NCI-H1417 treated with DMSO at 0.1 percent for 48 hours (cell line): ENCODE measurements around the gene ZBTB43.
"Not testable (repeated sequence)": the region's sequence is repeated elsewhere in the genome, so short reads cannot be mapped to it uniquely, and the experiment has no call there.

ENCODE experiments used
- DNase-seq: peaks from one replicate; lab custom pipeline; 2025; lab: John Stamatoyannopoulos, UW

ZBTB43 gene

GRCh38 chr9:126804696-126805553 lies at the start of gene ZBTB43:
Gene ZBTB43 (plus strand): TSS chr9:126805040. CDS start chr9:126832510, 27,470 bp downstream.
- DNase-seq, result peak; percentile 84

DNA sequence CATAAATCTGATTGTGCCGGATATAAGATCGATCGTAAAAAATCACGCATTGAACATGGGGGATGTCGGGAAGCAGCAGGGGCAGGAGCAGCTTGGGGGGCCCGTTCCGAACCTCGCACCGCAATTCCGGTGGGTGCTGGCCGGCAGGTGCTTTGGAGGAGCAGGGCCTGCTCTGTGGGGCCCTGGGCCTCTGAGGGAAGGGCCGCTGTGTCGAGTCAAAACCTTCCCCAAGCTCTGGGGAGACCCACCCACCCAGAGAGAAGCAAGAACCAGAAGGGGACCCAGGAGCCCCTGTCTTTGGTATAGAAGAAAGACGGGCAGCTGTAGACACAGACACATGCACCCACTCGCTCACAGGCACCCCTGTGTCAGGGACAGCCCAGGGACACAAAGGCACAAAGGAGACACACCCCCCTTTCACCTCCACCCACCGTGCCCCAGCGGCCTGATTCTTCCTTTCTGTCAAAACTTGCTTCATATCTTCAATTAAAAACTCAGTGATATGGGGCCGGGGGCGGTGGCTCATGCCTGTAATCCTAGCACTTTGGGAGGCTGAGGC lies 49.4 kb upstream of the ZBTB43 start:
- DNase-seq, result no peak

DNA sequence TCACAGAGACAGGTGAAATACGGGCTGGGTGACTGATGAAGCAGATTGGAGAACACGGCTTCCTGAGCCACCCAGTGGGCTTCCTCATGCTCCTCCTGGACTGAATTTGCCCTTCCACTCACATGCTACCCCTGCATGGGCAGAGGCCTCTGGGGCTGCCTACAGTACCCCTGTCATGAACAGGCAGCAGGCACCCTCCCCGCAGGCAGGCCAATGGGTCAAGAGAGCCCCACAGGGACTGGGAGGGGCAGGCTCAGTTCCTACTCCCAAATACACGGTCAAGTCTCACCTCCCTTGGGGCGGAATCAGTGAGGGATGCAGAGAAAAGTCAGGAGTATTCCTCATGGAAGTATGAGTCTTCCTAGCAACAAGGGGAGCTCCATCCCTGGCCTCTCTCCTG lies 48.6 kb upstream of the ZBTB43 start:
- no peak for DNase-seq

DNA sequence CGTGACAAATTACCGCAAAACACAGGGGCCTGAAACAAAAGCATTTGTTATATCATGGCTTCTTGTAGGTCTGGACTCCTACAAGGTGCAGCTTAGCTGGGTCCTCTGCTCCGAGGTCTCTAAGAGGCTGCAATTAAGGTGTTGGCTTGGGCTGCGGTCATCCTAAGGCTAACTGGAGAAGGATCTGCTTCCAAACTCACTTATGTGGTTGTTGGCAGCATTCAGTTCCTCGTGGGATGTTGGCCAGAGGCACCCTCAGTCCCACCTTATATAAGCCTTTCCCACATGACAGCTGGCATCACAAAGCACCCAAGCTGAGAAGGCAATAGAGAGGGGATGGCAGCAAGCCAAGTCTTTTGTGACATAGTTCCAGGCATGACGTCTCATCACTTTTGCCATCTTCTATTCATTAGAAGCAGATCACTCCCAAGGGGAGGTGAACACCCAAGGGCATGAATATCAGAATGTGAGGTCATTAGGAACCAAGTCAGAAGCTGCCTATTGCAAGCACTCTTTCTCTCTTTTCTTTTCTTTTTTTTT lies 47.9 kb upstream of the ZBTB43 start:
- peak; percentile 21 for DNase-seq

GRCh38 chr9:126758916-126759585 lies 45.8 kb upstream of the ZBTB43 start:
- DNase-seq, result no peak

DNA sequence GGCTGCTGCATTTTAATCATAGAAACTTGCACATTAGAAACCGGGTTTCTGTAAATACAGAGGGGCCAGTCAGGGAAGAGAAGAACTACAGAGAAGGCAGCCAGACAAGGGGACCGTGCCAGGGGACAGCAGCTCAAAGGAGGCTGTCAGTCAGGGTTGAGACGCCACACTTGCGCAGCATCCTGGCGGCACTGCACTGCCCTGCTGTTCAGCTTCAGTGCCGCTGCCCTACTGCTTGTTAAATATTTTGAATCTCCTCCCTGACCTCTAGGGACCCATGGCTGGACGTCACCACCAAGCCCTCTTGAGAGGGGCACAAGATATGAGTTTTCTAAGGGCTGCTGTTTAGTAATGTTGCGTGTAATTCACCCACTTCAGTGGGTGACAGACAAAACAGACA lies 43.6 kb upstream of the ZBTB43 start:
- DNase-seq, result no peak

DNA sequence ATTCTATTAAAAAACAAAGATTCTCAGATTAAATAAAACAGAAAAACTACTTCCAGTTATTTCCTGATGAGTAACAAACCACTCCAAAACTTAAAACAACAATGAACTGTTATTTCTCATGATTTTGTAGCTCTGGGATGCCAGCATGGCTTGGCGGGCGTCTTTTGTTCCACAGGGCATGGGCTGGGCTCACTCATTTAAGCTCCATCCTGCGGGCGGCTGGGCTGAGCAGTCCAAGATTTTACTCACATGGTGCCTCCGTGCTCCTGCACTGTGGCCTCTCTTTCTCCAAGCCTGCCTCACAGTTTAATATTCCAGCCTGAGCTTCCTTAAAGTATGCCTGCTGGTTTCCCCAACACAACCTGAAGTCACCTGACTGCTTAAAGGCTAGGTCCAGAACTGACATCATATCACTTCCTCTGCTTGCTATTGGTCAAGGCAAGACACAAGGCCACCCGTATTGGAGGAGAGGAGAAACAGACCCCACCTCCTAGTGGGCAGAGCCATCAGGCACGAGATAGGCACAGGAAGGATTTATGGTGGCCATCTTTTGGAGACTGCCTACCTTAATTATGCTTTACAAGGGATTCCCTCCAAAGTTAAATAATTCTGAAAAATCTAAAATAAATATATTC lies 41.6 kb upstream of the ZBTB43 start:
- DNase-seq, result no peak

DNA sequence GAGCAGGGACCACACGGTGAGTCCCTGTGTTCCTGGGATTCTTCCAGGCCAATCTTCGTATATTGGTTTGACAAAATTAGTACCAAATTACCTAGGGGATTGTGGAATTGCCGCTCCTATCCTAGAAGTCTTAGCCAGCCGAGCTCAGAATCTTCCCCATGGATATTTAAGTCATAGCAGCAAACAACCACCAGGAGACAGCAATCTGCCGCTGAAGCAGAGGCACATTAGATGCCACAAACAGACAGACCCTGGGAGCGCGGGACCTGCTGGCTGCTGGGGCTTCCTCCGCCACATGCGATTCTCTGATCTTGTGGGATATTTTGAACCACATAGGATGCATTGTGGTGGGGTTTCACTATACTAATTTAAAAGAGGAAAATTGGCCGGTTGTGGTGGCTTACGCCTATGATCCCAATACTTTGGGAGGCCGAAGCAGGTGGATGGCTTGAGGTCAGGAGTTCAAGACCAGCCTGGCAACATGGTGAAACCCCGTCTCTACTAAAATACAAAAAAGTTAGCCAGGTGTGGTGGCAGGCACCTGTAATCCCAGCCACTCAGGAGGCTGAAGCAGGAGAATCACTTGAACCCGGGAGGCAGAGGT lies 31.7 kb upstream of the ZBTB43 start:
- no peak for DNase-seq

DNA sequence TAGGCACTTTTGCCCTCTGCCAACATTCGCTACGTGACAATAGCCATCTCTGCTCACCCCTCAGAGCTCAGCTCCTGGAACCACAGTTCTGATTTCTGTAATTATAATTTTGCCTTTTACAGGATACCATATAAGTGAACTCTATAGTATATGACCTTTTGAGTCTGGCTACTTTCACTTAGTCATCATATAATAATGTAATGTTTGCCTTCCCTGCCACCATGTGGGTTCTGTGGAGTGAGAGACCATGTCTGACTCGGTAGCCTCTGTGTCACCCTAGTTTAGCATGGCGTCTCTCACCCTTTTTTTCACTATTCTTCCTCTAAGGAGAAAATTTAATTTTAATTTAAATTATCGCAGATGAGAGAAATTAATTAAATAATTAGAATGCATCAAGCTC lies 28.9 kb upstream of the ZBTB43 start:
- DNase-seq, result no peak

- no peak for DNase-seq
Measured at GRCh38 chr9:126777733-126778132, 27.1 kb upstream of the ZBTB43 start.

DNA sequence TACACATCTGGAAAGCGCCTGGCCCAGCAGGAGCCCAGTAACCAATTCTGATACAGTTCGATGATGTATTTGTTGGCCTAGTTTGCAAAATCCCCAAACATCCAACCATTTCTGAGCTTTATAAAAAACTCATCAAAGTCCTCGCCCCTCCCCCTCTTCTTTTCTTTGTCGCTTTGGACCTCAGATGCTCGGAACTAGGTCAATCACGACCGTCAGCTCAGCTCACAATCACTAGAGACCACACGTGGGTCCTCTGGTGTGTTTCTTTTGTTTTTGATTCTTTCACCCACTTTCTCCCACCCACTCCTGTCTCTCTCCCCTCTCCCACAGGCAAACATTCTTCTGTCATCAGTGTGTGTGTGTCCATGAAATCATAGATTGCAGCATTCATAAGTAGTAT lies 26.7 kb upstream of the ZBTB43 start:
- DNase-seq, result no peak

DNA sequence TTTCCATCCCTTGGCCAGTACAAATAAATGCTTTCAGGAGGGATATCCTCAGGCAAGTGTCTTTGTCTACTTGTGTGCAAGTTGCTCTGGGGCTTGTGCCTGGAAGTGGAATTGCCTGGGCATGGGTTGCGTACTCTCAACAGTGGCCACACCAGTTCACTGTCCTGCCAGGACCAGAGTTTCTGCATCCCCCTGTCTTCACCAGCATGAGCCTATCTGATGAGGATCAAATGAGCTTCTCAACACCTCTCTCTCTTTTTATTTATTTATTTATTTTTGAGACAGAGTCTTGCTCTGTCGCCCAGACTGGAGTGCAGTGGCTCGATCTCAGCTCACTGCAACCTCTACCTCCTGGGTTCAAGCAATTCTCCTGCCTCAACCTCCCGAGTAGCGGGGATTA lies 26.1 kb upstream of the ZBTB43 start:
- not testable (repeated sequence) for DNase-seq

- DNase-seq, result peak; percentile 39
Measured at GRCh38 chr9:126781186-126782052, 23.4 kb upstream of the ZBTB43 start.

- DNase-seq, result no peak
Measured at GRCh38 chr9:126782053-126782388, 22.8 kb upstream of the ZBTB43 start.

GRCh38 chr9:126783949-126784348 lies 20.9 kb upstream of the ZBTB43 start:
- DNase-seq, result no peak

- no peak for DNase-seq
Measured at GRCh38 chr9:126784401-126784800, 20.4 kb upstream of the ZBTB43 start.

DNA sequence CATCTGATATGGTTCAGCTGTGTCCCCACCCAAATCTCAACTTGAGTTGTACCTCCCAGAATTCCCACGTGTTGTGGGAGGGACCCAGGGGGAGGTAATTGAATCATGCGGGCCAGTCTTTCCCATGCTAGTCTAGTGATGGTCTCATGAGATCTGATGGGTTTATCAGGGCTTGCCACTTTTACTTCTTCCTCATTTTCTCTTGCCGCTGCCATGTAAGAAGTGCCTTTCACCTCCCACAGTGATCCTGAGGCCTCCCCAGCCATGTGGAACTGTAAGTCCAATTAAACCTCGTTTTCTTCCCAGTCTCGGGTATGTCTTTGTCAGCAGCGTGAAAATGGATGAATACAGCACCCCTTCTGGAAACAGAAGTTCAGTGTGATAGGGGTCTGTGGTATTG lies 20.0 kb upstream of the ZBTB43 start:
- DNase-seq, result not testable (repeated sequence)

DNA sequence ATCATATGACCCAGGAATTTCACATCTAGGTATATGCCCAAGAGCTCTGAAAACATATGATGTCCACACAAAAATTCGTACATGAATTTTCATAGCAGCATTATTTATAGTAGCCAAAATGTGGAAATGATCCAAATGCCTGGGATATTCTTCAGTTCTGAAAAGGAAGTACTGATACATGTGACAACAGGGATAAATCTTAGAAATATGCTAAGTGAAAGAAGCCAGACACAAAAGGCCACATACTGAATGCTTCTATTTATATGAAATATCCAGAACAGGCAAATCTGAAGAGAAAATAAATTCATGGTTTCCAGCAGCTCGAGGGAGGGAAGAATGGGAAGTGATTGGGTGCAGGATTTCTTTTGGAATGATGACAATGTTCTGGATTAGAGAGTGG lies 16.8 kb upstream of the ZBTB43 start:
- no peak for DNase-seq

DNA sequence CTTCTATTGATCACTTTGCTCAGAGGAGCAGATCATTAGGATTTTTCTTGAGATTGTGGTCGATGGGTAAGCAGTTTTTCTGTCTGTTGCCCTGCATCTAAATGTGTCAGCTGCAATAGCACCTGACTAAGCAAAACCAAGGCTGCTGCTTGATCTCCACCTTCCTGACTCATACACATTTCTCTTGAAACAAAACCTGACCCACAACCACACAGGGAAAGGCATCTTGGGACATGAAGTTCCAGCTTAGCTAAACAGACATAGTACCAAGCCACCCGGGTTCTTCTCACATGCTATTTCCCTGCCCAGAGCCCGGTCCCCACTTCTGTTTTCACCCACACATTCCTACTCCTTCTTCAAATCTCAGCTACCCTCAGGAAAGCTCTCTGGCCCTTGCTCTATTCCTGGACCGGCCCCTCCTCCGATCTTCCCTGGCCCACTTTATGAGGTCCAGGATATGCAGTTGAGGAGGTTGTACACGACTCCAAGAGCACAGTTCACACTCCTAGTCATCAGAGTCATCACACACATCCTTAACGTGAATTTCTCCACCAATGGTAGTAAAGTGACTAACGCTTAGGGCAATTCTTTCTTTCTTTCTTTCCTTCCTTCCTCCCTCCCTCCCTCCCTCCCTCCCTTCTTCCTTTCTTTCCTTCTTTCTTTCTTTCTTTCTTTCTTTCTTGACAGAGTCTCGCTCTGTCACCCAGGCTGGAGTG lies 16.0 kb upstream of the ZBTB43 start:
- no peak for DNase-seq

GRCh38 chr9:126790561-126790960 lies 14.3 kb upstream of the ZBTB43 start:
- no peak for DNase-seq
